Stimulated activated naive CD8-positive, alpha-beta T cell treated with anti-CD3 and anti-CD28 coated beads, Interleukin-15, amount 100 ng/mL, for 72 hours (primary cell): ENCODE results near the gene DEGS1.

Experiments
- ATAC-seq: fragments of 150-1000 bp; cut with Tn5 transposase; 2 replicates; pipeline ENCODE4 v1.10.0; 2021; ENCODE audit warnings: mild to moderate bottlenecking, moderate library complexity
- DNase-seq, 2 donors: peaks; one replicate each; pipeline ENCODE4 v3.0.0; 2021 to 2022
- H3K27ac Mint-ChIP-seq, 2 donors: one replicate each; pipeline ENCODE4 v1.8.0; 2022; ENCODE audit warnings: mild to moderate bottlenecking in 2 of 2, mixed read lengths in 2 of 2, moderate library complexity in 2 of 2
- H3K27me3 Mint-ChIP-seq: one replicate; pipeline ENCODE4 v1.8.0; 2022; ENCODE audit warnings: mixed read lengths
- H3K4me1 Mint-ChIP-seq: one replicate; pipeline ENCODE4 v1.8.0; 2022; ENCODE audit warnings: mild to moderate bottlenecking, mixed read lengths
- H3K4me3 Mint-ChIP-seq, 2 donors: one replicate each; pipeline ENCODE4 v1.8.0; 2022; ENCODE audit warnings: mild to moderate bottlenecking in 2 of 2, mixed read lengths in 2 of 2, moderate library complexity in 1 of 2
- H3K9me3 Mint-ChIP-seq, 2 donors: one replicate each; pipeline ENCODE4 v1.8.0; 2022; ENCODE audit warnings: mixed read lengths in 2 of 2

The DEGS1 gene

DNA sequence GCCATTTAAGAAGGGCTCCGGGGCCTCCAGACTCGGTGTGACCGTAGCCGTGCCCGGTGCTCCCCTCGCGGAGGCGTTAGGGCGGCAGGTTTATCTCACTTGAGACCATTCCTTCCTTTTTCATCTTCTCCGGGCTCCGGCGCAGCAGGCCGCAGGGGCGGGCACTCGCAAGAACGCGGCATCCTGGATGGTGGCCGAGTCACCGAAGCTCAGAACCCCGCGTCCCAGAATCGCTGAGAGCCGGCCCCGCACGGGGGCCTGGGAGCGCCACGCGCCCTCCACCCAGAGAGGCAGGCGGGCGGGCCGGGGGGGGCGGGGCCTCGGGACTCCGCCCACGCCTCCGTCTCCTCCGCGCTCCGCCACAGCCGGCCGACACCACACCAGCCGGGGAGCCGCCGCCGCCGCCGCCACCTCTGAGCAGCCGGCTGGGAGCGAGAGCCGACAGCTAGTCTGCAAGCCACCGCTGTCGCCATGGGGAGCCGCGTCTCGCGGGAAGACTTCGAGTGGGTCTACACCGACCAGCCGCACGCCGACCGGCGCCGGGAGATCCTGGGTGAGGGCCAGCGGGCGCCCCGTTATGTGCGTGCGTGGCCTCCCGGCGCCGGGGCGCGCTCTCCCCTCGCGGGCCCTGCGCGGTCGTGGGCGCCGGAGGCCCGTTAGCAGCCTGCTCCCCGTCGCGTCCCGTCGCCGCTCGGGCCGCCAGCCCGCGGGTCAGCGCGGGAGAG, at the start of gene DEGS1:
DEGS1 (plus strand) TSS at position 375 of the 725 bp plus-strand sequence; CDS start at position 472, 97 bp downstream.
- Mint-ChIP-seq H3K9me3 (no peaks in the 10 kb centered on the region), H3K4me1 (peaks cover 60% of the 10 kb centered on the region), H3K4me3 (peak within 1 kb of the TSS; percentile 91 to 95), H3K27ac (peak within 1 kb of the TSS; percentile 99), H3K27me3 (peaks cover 8% of the 10 kb centered on the region)
- peak; percentile 80 for ATAC-seq
- peak; percentile 87 for DNase-seq

DNA sequence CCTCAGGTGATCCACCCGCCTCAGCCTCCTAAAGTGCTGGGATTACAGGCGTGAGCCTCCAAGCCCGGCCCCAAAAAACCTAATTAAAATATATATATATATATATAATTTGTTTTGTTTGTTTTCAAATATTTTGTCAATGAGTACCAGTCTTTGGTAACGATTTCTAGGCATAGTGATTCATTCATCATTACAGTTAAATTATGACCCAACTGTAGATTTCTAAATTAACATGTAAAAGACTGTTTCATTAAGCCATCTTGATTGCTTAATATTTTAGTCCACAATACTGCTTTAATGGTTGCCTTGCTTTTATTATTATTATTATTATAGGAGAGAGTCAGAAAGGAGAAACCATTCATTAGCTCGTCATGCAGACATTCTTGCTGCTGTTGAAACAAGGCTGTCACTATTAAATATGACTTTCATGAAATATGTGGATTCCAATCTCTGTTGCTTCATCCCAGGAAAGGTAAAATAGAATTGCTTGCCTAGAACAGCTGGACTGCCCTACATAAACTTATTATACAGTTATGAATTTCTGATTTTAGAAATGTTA, 49.2 kb upstream of the DEGS1 start:
- ATAC-seq: no peak
- Mint-ChIP-seq H3K27ac (no peak overlapping the region), H3K4me3 (no peak overlapping the region), H3K9me3 (no peaks in the 10 kb centered on the region), H3K4me1 (no peaks in the 10 kb centered on the region), H3K27me3 (no peaks in the 10 kb centered on the region)
- DNase-seq: no peak

DNA sequence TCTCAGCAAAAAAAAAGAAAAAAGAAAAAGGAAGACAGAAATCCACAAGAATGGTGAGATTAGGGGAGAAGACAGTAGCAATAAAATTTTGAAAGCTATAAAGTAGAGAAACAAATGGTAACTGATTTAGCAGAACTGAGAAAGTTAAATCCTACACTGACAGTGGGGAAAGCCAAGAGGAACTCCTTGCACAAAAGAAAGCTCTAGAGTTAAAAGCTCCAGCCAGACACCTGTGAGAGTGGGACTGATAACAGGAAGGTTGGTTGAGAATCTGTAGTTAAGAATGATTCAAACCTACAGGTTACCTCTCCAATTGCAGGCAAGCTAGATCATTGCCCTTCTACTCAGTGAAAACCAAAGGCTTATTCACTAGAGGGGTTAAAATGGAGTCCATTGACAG, 45.5 kb upstream of the DEGS1 start:
- no peak for ATAC-seq
- no peaks in the 10 kb centered on the region for H3K4me1 Mint-ChIP-seq
- peak overlapping the region in 1 of 2 donors; percentile 31 for H3K27ac Mint-ChIP-seq
- H3K27me3 Mint-ChIP-seq: no peaks in the 10 kb centered on the region
- H3K9me3 Mint-ChIP-seq: no peaks in the 10 kb centered on the region
- no peak for DNase-seq
- H3K4me3 Mint-ChIP-seq: no peak overlapping the region

DNA sequence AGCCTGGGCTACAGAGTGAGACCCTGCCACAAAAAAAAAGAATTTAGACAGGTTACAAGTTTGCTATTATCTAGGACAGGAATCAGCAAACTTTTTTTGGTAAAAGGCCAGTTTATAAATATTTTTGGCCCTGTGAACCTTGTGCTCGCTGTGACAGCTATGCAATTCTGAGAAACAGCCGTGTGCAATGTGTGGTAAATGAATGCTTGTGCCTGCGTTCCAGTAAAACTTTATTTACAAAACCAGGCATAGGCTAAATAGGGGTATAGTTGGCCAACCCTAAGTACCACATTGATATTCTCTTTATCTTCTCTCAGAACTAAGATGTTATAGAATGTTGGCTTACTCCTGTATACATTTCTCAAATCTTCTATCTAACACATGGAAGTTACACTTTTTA, 44.8 kb upstream of the DEGS1 start:
- Mint-ChIP-seq H3K4me1 (no peaks in the 10 kb centered on the region), H3K27ac (no peak overlapping the region), H3K9me3 (no peaks in the 10 kb centered on the region), H3K4me3 (no peak overlapping the region), H3K27me3 (no peaks in the 10 kb centered on the region)
- ATAC-seq: no peak
- DNase-seq: no peak

- Mint-ChIP-seq H3K4me1 (no peaks in the 10 kb centered on the region), H3K9me3 (no peaks in the 10 kb centered on the region), H3K4me3 (no peak overlapping the region), H3K27me3 (no peaks in the 10 kb centered on the region), H3K27ac (no peak overlapping the region)
- DNase-seq: no peak
- ATAC-seq: peak; percentile 40
Observed at GRCh38 chr1:224141693-224142092, 41.3 kb upstream of the DEGS1 start.

DNA sequence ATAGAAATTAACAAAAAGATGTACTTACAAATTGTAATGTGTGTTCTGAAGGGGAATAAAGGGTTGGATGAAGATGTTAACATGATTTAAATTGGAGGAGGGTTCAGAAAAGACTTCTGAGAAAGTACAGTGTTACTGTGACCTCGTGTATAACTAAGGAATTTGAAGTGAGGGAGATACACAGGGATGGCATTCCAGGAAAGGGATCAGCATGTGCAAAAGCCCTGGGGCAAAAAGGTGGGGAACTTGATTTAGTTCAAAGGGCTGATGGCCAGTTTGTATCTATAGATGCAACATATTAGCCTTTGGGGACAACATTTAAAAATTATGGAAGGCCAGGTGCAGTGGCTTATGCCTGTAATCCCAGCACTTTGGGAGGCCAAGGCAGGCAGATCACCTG, 33.3 kb upstream of the DEGS1 start:
- Mint-ChIP-seq H3K9me3 (no peaks in the 10 kb centered on the region), H3K4me1 (no peaks in the 10 kb centered on the region), H3K4me3 (no peak overlapping the region), H3K27ac (no peak overlapping the region), H3K27me3 (no peaks in the 10 kb centered on the region)
- no peak for ATAC-seq
- DNase-seq: no peak

GRCh38 chr1:224151117-224151516, 31.9 kb upstream of the DEGS1 start:
- ATAC-seq (no peak), DNase-seq (no peak)
- no peaks in the 10 kb centered on the region for H3K9me3 Mint-ChIP-seq
- H3K4me3 Mint-ChIP-seq: no peak overlapping the region
- H3K27me3 Mint-ChIP-seq: no peaks in the 10 kb centered on the region
- H3K27ac Mint-ChIP-seq: no peak overlapping the region
- H3K4me1 Mint-ChIP-seq: no peaks in the 10 kb centered on the region

GRCh38 chr1:224157316-224157715, 25.7 kb upstream of the DEGS1 start:
- H3K27ac Mint-ChIP-seq: no peak overlapping the region
- H3K27me3 Mint-ChIP-seq: no peaks in the 10 kb centered on the region
- H3K4me1 Mint-ChIP-seq: no peaks in the 10 kb centered on the region
- no peaks in the 10 kb centered on the region for H3K9me3 Mint-ChIP-seq
- ATAC-seq: no peak
- no peak for DNase-seq
- H3K4me3 Mint-ChIP-seq: no peak overlapping the region

DNA sequence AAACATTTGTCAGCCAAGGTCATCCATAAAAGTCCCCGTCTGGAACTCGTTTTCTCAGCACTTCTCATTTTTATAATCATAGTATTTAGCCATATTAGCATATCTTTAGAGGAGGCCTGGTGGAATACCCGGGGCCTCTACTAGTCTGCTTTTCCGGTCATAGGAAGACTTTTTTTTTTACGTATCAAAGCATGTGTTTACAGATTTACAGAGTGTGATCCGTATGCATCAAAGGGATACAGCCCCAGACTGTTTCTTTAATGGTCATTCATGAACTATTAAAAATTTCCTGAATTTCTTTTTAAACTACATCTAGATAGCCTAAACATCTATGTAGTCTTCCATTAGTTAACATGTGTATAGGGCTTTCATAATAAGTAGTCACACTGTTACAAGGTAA, 23.5 kb upstream of the DEGS1 start:
- Mint-ChIP-seq H3K4me1 (no peaks in the 10 kb centered on the region), H3K27ac (no peak overlapping the region), H3K9me3 (no peaks in the 10 kb centered on the region), H3K27me3 (peaks cover 2% of the 10 kb centered on the region), H3K4me3 (no peak overlapping the region)
- DNase-seq: no peak
- no peak for ATAC-seq

- Mint-ChIP-seq H3K27ac (no peak overlapping the region), H3K27me3 (peaks cover 7% of the 10 kb centered on the region), H3K4me3 (no peak overlapping the region), H3K9me3 (no peaks in the 10 kb centered on the region), H3K4me1 (no peaks in the 10 kb centered on the region)
- no peak for DNase-seq
- no peak for ATAC-seq
Observed at GRCh38 chr1:224160171-224160682, 22.8 kb upstream of the DEGS1 start.

GRCh38 chr1:224162768-224163167, 20.3 kb upstream of the DEGS1 start:
- DNase-seq (no peak), ATAC-seq (no peak)
- Mint-ChIP-seq H3K4me3 (no peak overlapping the region), H3K9me3 (no peaks in the 10 kb centered on the region), H3K4me1 (no peaks in the 10 kb centered on the region), H3K27me3 (peaks cover 7% of the 10 kb centered on the region), H3K27ac (no peak overlapping the region)

- no peaks in the 10 kb centered on the region for H3K4me1 Mint-ChIP-seq
- H3K4me3 Mint-ChIP-seq: no peak overlapping the region
- H3K27me3 Mint-ChIP-seq: peaks cover 7% of the 10 kb centered on the region
- DNase-seq: no peak
- no peaks in the 10 kb centered on the region for H3K9me3 Mint-ChIP-seq
- ATAC-seq: no peak
- no peak overlapping the region for H3K27ac Mint-ChIP-seq
Observed at GRCh38 chr1:224163311-224163710, 19.7 kb upstream of the DEGS1 start.

GRCh38 chr1:224168859-224169380, 14.1 kb upstream of the DEGS1 start:
- peak; percentile 35 to 59 for DNase-seq
- Mint-ChIP-seq H3K27me3 (peaks cover 7% of the 10 kb centered on the region), H3K27ac (peak overlapping the region in 1 of 2 donors; percentile 45), H3K9me3 (peaks cover 13 to 20% of the 10 kb centered on the region in 2 donors), H3K4me1 (peaks cover 37% of the 10 kb centered on the region), H3K4me3 (peak overlapping the region; percentile 47 to 71)
- ATAC-seq: peak; percentile 99

- peaks cover 13 to 20% of the 10 kb centered on the region in 2 donors for H3K9me3 Mint-ChIP-seq
- no peak overlapping the region for H3K27ac Mint-ChIP-seq
- peaks cover 37% of the 10 kb centered on the region for H3K4me1 Mint-ChIP-seq
- ATAC-seq (no peak), DNase-seq (no peak)
- H3K27me3 Mint-ChIP-seq: peaks cover 2% of the 10 kb centered on the region
- H3K4me3 Mint-ChIP-seq: peak overlapping the region; percentile 47 to 71
Observed at GRCh38 chr1:224169718-224170270, 13.2 kb upstream of the DEGS1 start.

- peaks cover 2% of the 10 kb centered on the region for H3K27me3 Mint-ChIP-seq
- H3K4me3 Mint-ChIP-seq: peak overlapping the region in 1 of 2 donors; percentile 42
- no peak for DNase-seq
- ATAC-seq: no peak
- peaks cover 38% of the 10 kb centered on the region for H3K4me1 Mint-ChIP-seq
- H3K27ac Mint-ChIP-seq: peak overlapping the region in 1 of 2 donors; percentile 37
- H3K9me3 Mint-ChIP-seq: peaks cover 13 to 20% of the 10 kb centered on the region in 2 donors
Observed at GRCh38 chr1:224170343-224170742, 12.7 kb upstream of the DEGS1 start.
